ENCODE measurements around the gene MRPL46.
"Not testable (repeated sequence)": the region's sequence is repeated elsewhere in the genome, so short reads cannot be mapped to it uniquely, and the experiment has no call there.

The MRPL46 gene

GRCh38 chr15:88441076-88441730 is 26.0 kb downstream of the MRPL46 start:
- Histone ChIP-seq H3K27me3 (ENCODE audit: insufficient read depth, low read length, poor library complexity) (no peaks in the 10 kb centered on the region), H3K79me1 (ENCODE audit: low read length) (no peaks in the 10 kb centered on the region), H3K9ac (ENCODE audit: low read length) (no peak overlapping the region), H3K27ac (ENCODE audit: low read depth, low read length) (no peak overlapping the region), H3K4me3 (ENCODE audit: low read length) (no peak overlapping the region), H3K23ac (ENCODE audit: low read length) (no peak overlapping the region), H4K8ac (ENCODE audit: low read depth, low read length) (no peak overlapping the region), H3K56ac (ENCODE audit: low read length) (no peak overlapping the region), H3K79me2 (ENCODE audit: control insufficient read depth, insufficient read depth, low read length) (no peaks in the 10 kb centered on the region), H3K4ac (ENCODE audit: low read depth, low read length) (no peak overlapping the region), H3K4me1 (ENCODE audit: control insufficient read depth, low read depth, low read length) (no peaks in the 10 kb centered on the region), H3K4me2 (ENCODE audit: low read length) (no peak overlapping the region), H2AK5ac (ENCODE audit: low read length) (no peak overlapping the region), H2BK15ac (replicated peaks; ENCODE audit: low read depth) (no peak overlapping the region), H2BK120ac (ENCODE audit: low read depth, low read length) (no peak overlapping the region), H4K5ac (ENCODE audit: low read length) (no peak overlapping the region), H3K18ac (ENCODE audit: low read length) (no peak overlapping the region), H3K36me3 (ENCODE audit: control insufficient read depth, insufficient read depth, low read length) (no peaks in the 10 kb centered on the region), H2BK5ac (ENCODE audit: low read length) (no peak overlapping the region)
- WGBS (ENCODE audit: extremely low coverage, insufficient coverage, low lambda C conversion rate) = no CpG with 5 or more reads among the region's 2 CpGs
- DNase-seq = no peak

DNA sequence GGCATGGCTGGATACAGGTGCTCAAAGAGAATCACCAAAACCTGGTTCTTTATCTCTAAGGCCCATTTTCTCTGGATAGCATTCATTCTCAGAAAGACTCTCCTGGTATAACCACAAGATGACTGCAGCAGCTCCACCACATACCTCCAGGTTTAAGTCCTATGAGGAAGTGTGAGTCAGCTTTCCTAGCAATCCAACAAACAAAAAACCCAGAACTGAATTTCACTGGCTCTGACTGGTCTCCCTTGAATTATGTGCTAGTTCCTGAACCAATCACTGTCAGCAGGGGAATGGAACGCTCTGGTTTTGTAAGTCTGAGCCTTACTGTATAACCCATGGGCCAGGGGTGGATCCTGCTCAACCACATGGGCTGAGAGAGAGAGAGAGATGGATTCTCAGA is 27.2 kb downstream of the MRPL46 start:
- no peak overlapping the region for H3K4me2 ChIP-seq (ENCODE audit: low read length)
- no peaks in the 10 kb centered on the region for H3K79me1 ChIP-seq (ENCODE audit: low read length)
- H3K56ac ChIP-seq (ENCODE audit: low read length) = no peak overlapping the region
- H3K79me2 ChIP-seq (ENCODE audit: control insufficient read depth, insufficient read depth, low read length) = no peaks in the 10 kb centered on the region
- no peaks in the 10 kb centered on the region for H3K36me3 ChIP-seq (ENCODE audit: control insufficient read depth, insufficient read depth, low read length)
- H2BK15ac ChIP-seq (replicated peaks; ENCODE audit: low read depth) = no peak overlapping the region
- H3K4me1 ChIP-seq (ENCODE audit: control insufficient read depth, low read depth, low read length) = no peaks in the 10 kb centered on the region
- H3K9ac ChIP-seq (ENCODE audit: low read length) = no peak overlapping the region
- peak; percentile 18 for DNase-seq
- H2BK120ac ChIP-seq (ENCODE audit: low read depth, low read length) = no peak overlapping the region
- H3K27ac ChIP-seq (ENCODE audit: low read depth, low read length) = no peak overlapping the region
- H4K8ac ChIP-seq (ENCODE audit: low read depth, low read length) = no peak overlapping the region
- no peak overlapping the region for H3K4me3 ChIP-seq (ENCODE audit: low read length)
- H3K27me3 ChIP-seq (ENCODE audit: insufficient read depth, low read length, poor library complexity) = no peaks in the 10 kb centered on the region
- H2BK5ac ChIP-seq (ENCODE audit: low read length) = no peak overlapping the region
- WGBS (ENCODE audit: extremely low coverage, insufficient coverage, low lambda C conversion rate) = no CpG with 5 or more reads among the region's 1 CpG
- no peak overlapping the region for H4K5ac ChIP-seq (ENCODE audit: low read length)
- no peak overlapping the region for H3K18ac ChIP-seq (ENCODE audit: low read length)
- H2AK5ac ChIP-seq (ENCODE audit: low read length) = no peak overlapping the region
- no peak overlapping the region for H3K23ac ChIP-seq (ENCODE audit: low read length)
- H3K4ac ChIP-seq (ENCODE audit: low read depth, low read length) = no peak overlapping the region

- DNase-seq = no peak
- no peak overlapping the region for H3K23ac ChIP-seq (ENCODE audit: low read length)
- H2BK120ac ChIP-seq (ENCODE audit: low read depth, low read length) = no peak overlapping the region
- no peaks in the 10 kb centered on the region for H3K27me3 ChIP-seq (ENCODE audit: insufficient read depth, low read length, poor library complexity)
- H3K56ac ChIP-seq (ENCODE audit: low read length) = no peak overlapping the region
- no CpG with 5 or more reads among the region's 5 CpGs for WGBS (ENCODE audit: extremely low coverage, insufficient coverage, low lambda C conversion rate)
- no peaks in the 10 kb centered on the region for H3K36me3 ChIP-seq (ENCODE audit: control insufficient read depth, insufficient read depth, low read length)
- H3K4me2 ChIP-seq (ENCODE audit: low read length) = no peak overlapping the region
- H3K27ac ChIP-seq (ENCODE audit: low read depth, low read length) = no peak overlapping the region
- H4K8ac ChIP-seq (ENCODE audit: low read depth, low read length) = no peak overlapping the region
- no peak overlapping the region for H2AK5ac ChIP-seq (ENCODE audit: low read length)
- no peak overlapping the region for H2BK5ac ChIP-seq (ENCODE audit: low read length)
- peaks cover 3% of the 10 kb centered on the region for H3K4me1 ChIP-seq (ENCODE audit: control insufficient read depth, low read depth, low read length)
- no peak overlapping the region for H3K18ac ChIP-seq (ENCODE audit: low read length)
- no peak overlapping the region for H2BK15ac ChIP-seq (replicated peaks; ENCODE audit: low read depth)
- H3K4me3 ChIP-seq (ENCODE audit: low read length) = no peak overlapping the region
- no peak overlapping the region for H3K9ac ChIP-seq (ENCODE audit: low read length)
- H3K79me2 ChIP-seq (ENCODE audit: control insufficient read depth, insufficient read depth, low read length) = no peaks in the 10 kb centered on the region
- no peaks in the 10 kb centered on the region for H3K79me1 ChIP-seq (ENCODE audit: low read length)
- no peak overlapping the region for H3K4ac ChIP-seq (ENCODE audit: low read depth, low read length)
- no peak overlapping the region for H4K5ac ChIP-seq (ENCODE audit: low read length)
Observed at GRCh38 chr15:88438181-88438580, 29.0 kb downstream of the MRPL46 start.

DNA sequence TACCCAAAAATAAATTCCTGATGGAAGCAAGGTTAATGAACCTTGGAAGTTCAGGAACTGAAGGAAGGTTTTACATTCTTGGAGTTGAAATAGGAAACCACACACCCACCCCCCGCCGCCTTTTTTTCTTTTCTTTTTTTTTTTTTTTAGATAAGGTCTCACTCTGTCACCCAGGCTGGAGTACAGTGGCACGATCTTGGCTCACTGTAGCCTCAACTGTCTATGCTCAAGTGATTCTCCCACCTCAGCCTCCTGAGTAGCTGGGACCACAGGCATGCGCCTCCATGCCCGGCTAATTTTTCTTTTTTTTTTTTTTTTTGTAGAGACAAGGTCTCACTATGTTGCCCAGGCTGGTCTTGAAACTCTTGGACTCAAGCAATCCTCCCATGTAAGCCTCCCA is 33.1 kb downstream of the MRPL46 start:
- not testable (repeated sequence) for H2AK5ac ChIP-seq (ENCODE audit: low read length); H3K27ac ChIP-seq (ENCODE audit: low read depth, low read length); H3K27me3 ChIP-seq (ENCODE audit: insufficient read depth, low read length, poor library complexity); H4K5ac ChIP-seq (ENCODE audit: low read length); H3K4me1 ChIP-seq (ENCODE audit: control insufficient read depth, low read depth, low read length); H3K18ac ChIP-seq (ENCODE audit: low read length); DNase-seq; H3K4me3 ChIP-seq (ENCODE audit: low read length); H3K4ac ChIP-seq (ENCODE audit: low read depth, low read length); H3K56ac ChIP-seq (ENCODE audit: low read length); H3K79me2 ChIP-seq (ENCODE audit: control insufficient read depth, insufficient read depth, low read length); H3K4me2 ChIP-seq (ENCODE audit: low read length); H2BK120ac ChIP-seq (ENCODE audit: low read depth, low read length); H2BK5ac ChIP-seq (ENCODE audit: low read length); H2BK15ac ChIP-seq (replicated peaks; ENCODE audit: low read depth); H3K23ac ChIP-seq (ENCODE audit: low read length); H4K8ac ChIP-seq (ENCODE audit: low read depth, low read length); H3K9ac ChIP-seq (ENCODE audit: low read length); H3K36me3 ChIP-seq (ENCODE audit: control insufficient read depth, insufficient read depth, low read length); H3K79me1 ChIP-seq (ENCODE audit: low read length)
- no CpG with 5 or more reads among the region's 5 CpGs for WGBS (ENCODE audit: extremely low coverage, insufficient coverage, low lambda C conversion rate)

GRCh38 chr15:88433046-88433685 is 34.0 kb downstream of the MRPL46 start:
- Histone ChIP-seq H3K79me2 (ENCODE audit: control insufficient read depth, insufficient read depth, low read length) (no peaks in the 10 kb centered on the region), H3K9ac (ENCODE audit: low read length) (no peak overlapping the region), H2AK5ac (ENCODE audit: low read length) (no peak overlapping the region), H3K23ac (ENCODE audit: low read length) (no peak overlapping the region), H4K8ac (ENCODE audit: low read depth, low read length) (no peak overlapping the region), H3K18ac (ENCODE audit: low read length) (no peak overlapping the region), H3K36me3 (ENCODE audit: control insufficient read depth, insufficient read depth, low read length) (no peaks in the 10 kb centered on the region), H3K4ac (ENCODE audit: low read depth, low read length) (no peak overlapping the region), H2BK120ac (ENCODE audit: low read depth, low read length) (no peak overlapping the region), H2BK15ac (replicated peaks; ENCODE audit: low read depth) (no peak overlapping the region), H3K27ac (ENCODE audit: low read depth, low read length) (no peak overlapping the region), H3K4me1 (ENCODE audit: control insufficient read depth, low read depth, low read length) (peaks cover 3% of the 10 kb centered on the region), H3K79me1 (ENCODE audit: low read length) (no peaks in the 10 kb centered on the region), H4K5ac (ENCODE audit: low read length) (no peak overlapping the region), H3K56ac (ENCODE audit: low read length) (no peak overlapping the region), H3K4me3 (ENCODE audit: low read length) (no peak overlapping the region), H3K27me3 (ENCODE audit: insufficient read depth, low read length, poor library complexity) (no peaks in the 10 kb centered on the region), H3K4me2 (ENCODE audit: low read length) (no peak overlapping the region), H2BK5ac (ENCODE audit: low read length) (no peak overlapping the region)
- no peak for DNase-seq
- no CpG with 5 or more reads among the region's 7 CpGs for WGBS (ENCODE audit: extremely low coverage, insufficient coverage, low lambda C conversion rate)

- Histone ChIP-seq H3K4me1 (ENCODE audit: control insufficient read depth, low read depth, low read length) (peaks cover 3% of the 10 kb centered on the region), H3K4me3 (ENCODE audit: low read length) (no peak overlapping the region), H3K79me2 (ENCODE audit: control insufficient read depth, insufficient read depth, low read length) (no peaks in the 10 kb centered on the region), H3K56ac (ENCODE audit: low read length) (no peak overlapping the region), H3K18ac (ENCODE audit: low read length) (no peak overlapping the region), H2BK120ac (ENCODE audit: low read depth, low read length) (no peak overlapping the region), H3K27ac (ENCODE audit: low read depth, low read length) (no peak overlapping the region), H2BK15ac (replicated peaks; ENCODE audit: low read depth) (no peak overlapping the region), H3K23ac (ENCODE audit: low read length) (no peak overlapping the region), H4K5ac (ENCODE audit: low read length) (no peak overlapping the region), H3K36me3 (ENCODE audit: control insufficient read depth, insufficient read depth, low read length) (no peaks in the 10 kb centered on the region), H3K27me3 (ENCODE audit: insufficient read depth, low read length, poor library complexity) (no peaks in the 10 kb centered on the region), H3K9ac (ENCODE audit: low read length) (no peak overlapping the region), H2BK5ac (ENCODE audit: low read length) (no peak overlapping the region), H3K79me1 (ENCODE audit: low read length) (no peaks in the 10 kb centered on the region), H2AK5ac (ENCODE audit: low read length) (no peak overlapping the region), H3K4ac (ENCODE audit: low read depth, low read length) (no peak overlapping the region), H3K4me2 (ENCODE audit: low read length) (no peak overlapping the region), H4K8ac (ENCODE audit: low read depth, low read length) (no peak overlapping the region)
- WGBS (ENCODE audit: extremely low coverage, insufficient coverage, low lambda C conversion rate) = no CpG with 5 or more reads among the region's 10 CpGs
- peak; percentile 84 for DNase-seq
Observed at GRCh38 chr15:88431441-88431840, 35.7 kb downstream of the MRPL46 start.

Measured in mesendoderm (in vitro differentiated cells).